Measurements from ENCODE around the gene ARID3A. TPM values are rescaled to one million over a fixed set of nuclear protein-coding genes. Genes with fewer than 3 reads are reported as not detected.
"Not testable (repeated sequence)": the region's sequence is repeated elsewhere in the genome, so short reads cannot be mapped to it uniquely, and the experiment has no call there.

The ARID3A gene
- polyA plus RNA-seq, 1 donor = 17.3 TPM

DNA sequence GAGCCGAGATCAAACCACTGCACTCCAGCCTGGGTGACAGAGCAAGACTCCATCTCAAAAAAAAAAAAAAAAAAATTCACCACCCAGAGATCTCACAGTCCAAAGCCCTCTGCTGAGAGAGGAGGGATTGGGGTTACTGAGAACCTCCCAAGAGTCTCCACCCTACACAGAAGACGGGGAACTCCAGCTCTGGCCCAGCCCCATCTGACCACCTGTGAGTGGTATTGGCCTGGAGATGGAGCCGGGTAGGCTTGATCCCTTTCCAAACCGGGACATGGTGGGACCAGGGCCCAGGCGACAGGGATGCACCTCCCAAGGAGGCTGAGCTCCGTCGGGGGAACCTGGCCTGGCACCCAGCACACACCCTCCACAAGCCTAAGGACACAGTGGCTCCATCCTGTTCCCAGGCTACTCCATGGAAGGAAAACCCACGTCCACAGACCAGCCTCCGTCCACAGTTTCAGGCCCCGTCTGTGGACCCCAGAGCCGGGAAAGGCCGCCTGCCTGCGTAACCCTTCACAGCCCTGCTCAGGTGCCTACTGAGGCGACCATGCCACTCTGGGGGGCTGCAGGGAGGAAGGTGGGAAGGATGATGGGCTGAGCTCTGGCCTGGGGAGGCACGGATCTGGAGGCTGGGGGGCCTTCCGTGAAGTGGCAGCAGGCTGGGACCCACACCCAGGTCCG, 93.2 kb downstream of the ARID3A start:
- DNase-seq = no peak

DNA sequence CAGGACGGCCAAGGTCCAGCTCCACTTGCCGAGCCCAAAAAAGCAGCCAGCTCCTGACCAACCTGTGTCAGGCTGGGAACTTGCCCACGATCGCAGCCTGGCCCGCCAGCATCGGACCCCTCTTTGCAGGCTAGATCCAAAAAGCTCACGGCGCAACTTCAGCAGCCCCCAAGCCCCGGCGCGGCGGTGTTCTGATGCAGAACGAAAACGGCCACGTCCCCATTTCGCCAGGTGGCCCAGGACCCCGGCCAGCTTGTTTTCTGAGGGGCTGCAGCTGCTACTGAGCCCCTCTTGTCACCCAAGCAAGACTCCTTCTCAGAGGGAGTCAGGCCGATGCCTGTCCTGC, 93.8 kb downstream of the ARID3A start:
- no peak for DNase-seq

DNA sequence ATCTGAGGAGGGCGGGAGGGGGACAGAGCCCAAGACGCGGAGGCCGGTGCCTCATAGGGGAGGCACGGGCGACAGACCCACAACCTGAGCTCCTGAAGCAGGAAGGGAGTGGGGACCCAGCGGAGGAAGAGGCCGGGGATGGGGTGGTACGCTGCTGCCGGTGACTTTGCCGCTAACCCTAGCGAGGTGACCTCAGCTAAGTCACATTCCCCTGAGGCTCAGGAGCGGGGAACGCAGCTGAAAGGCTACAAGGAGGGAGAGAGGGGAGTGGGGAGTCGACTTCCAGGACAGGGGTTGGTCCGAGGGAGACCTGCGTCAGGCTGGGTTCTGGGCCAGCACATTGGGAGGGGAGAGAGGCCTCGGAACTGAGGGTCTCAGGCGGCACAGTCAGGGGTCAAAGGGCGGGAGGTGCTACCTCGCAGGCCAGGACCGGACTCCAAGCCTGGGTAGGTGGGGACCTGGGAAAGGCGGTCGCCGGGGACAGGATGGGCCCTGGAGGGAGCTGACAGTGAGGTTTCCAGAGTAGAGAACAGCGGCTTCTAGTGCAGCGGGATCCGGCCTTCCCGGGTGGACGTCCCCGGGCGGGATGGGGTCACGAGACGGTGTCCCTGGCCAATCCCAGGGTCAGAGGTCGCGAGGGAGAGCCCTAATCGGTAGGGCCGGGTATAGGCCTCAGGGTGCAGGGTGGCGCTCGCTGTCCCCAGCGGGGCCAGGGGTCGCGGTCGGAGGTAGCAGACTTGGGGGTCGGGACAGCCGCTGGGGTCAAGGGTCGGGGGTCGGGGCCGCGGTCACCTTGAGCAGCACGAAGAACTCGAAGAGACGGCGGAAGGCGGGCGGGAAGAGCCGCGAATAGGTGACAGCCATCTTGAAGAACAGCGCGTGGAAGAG, 94.4 kb downstream of the ARID3A start:
- no peak for DNase-seq

DNA sequence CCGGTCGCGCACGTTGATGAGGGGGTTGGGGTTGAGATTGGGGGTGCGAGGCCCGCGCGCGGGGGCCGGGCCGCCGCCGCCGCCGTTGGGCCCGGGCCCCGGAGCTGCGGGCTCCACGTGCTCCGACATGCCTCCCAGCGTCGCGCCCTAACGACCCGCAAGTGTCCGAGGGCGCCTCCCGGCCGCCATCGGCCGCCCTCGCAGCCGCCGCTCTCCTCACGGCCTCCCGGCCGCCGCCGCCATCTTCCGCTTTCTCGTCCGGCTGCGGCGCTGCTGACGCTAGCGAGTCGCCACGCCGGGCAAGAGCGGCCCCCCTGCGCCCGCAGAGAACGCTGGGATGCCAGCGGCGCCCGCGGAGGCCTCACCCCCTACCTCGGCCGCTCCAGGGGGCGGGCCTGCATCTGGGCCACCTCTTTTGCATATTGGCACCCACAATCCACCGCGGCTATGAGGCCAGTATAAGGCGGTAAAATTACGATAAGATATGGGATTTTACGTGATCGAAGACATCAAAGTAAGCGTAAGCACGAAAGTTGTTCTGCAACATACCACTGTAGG, 95.1 kb downstream of the ARID3A start, which contains the start of gene TMEM259:
Gene TMEM259, minus strand, starts transcription at position 256 of the 558 bp plus-strand sequence. Its CDS starts 127 bp downstream, at position 129.
- DNase-seq = peak; percentile 98

DNA sequence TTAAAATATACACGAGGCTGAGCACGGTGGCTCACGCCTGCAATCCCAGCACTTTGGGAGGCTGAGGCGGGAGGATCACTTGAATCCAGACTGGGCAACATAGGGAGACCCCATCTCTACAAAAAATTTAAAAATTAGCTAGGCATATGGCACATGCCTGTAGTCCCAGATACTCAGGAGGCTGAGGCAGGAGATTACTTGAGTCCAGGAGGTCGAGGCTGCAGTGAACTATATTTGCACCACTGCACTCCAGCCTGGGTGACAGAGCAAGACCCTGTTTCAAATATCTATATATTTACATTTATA, 98.0 kb downstream of the ARID3A start:
- DNase-seq = not testable (repeated sequence)

DNA sequence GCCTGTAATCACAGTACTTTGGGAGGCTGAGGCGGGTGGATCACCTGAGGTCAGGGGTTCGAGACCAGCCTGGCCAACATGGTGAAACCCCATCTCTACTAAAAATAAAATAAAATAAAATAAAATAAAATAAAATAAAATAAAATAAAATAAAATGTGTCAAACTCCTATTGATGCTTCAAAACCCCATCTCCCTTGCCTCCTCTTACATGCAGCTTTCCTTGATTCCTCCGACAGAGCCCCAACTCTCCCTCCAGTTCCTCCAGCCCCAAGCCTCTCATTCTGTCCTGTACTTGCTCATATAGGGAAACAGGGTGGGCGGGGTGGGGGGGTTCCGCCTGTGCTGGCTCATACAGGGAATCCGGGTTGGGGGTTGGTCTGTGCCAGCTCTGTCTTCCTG, 99.2 kb downstream of the ARID3A start:
- not testable (repeated sequence) for DNase-seq

Other genes starting within 250 kb of the ARID3A start
- gene FSTL3, start 249.6 kb upstream of the ARID3A start, polyA plus RNA-seq (ENCODE audit: insufficient read length) = 17.9 TPM
- gene PRSS57, start 230.6 kb upstream of the ARID3A start, polyA plus RNA-seq (ENCODE audit: insufficient read length) = 0.32 TPM
- gene PALM, start 217.1 kb upstream of the ARID3A start, polyA plus RNA-seq (ENCODE audit: insufficient read length) = 47.0 TPM
- gene MISP, start 174.9 kb upstream of the ARID3A start, polyA plus RNA-seq (ENCODE audit: insufficient read length) = 0.21 TPM
- 127 TPM for gene PTBP1, start 128.6 kb upstream of the ARID3A start, polyA plus RNA-seq (ENCODE audit: insufficient read length)
- gene PLPPR3, start 104.1 kb upstream of the ARID3A start, polyA plus RNA-seq (ENCODE audit: insufficient read length) = not detected
- 3.2 TPM for gene AZU1, start 98.2 kb upstream of the ARID3A start, polyA plus RNA-seq (ENCODE audit: insufficient read length)
- gene PRTN3, start 85.0 kb upstream of the ARID3A start, polyA plus RNA-seq (ENCODE audit: insufficient read length) = 6.1 TPM
- 0.89 TPM for gene ELANE, start 73.7 kb upstream of the ARID3A start, polyA plus RNA-seq (ENCODE audit: insufficient read length)
- gene CFD, start 66.4 kb upstream of the ARID3A start, polyA plus RNA-seq (ENCODE audit: insufficient read length) = 4.1 TPM
- 49.8 TPM for gene MED16, start 32.8 kb upstream of the ARID3A start, polyA plus RNA-seq (ENCODE audit: insufficient read length)
- not detected for gene RNU6-9, start 32.6 kb upstream of the ARID3A start, polyA plus RNA-seq (ENCODE audit: insufficient read length)
- gene R3HDM4, start 12.8 kb upstream of the ARID3A start, polyA plus RNA-seq (ENCODE audit: insufficient read length) = 28.6 TPM
- gene KISS1R, start 8.7 kb upstream of the ARID3A start, polyA plus RNA-seq (ENCODE audit: insufficient read length) = not detected
- gene WDR18, start 58.3 kb downstream of the ARID3A start, polyA plus RNA-seq (ENCODE audit: insufficient read length) = 39.3 TPM
- 0.22 TPM for gene GRIN3B, start 74.4 kb downstream of the ARID3A start, polyA plus RNA-seq (ENCODE audit: insufficient read length)
- gene TMEM259, start 95.1 kb downstream of the ARID3A start, polyA plus RNA-seq (ENCODE audit: insufficient read length) = 94.8 TPM
- not detected for gene RNU6-2, start 95.5 kb downstream of the ARID3A start, polyA plus RNA-seq (ENCODE audit: insufficient read length)
- gene CNN2, start 100.6 kb downstream of the ARID3A start, polyA plus RNA-seq (ENCODE audit: insufficient read length) = 58.2 TPM
- 27.8 TPM for gene ABCA7, start 114.1 kb downstream of the ARID3A start, polyA plus RNA-seq (ENCODE audit: insufficient read length)
- gene ARHGAP45, start 141.1 kb downstream of the ARID3A start, polyA plus RNA-seq (ENCODE audit: insufficient read length) = 9.8 TPM
- gene POLR2E, start 169.3 kb downstream of the ARID3A start, polyA plus RNA-seq (ENCODE audit: insufficient read length) = 121 TPM
- 152 TPM for gene GPX4, start 178.0 kb downstream of the ARID3A start, polyA plus RNA-seq (ENCODE audit: insufficient read length)
- gene SBNO2, start 248.2 kb downstream of the ARID3A start, polyA plus RNA-seq (ENCODE audit: insufficient read length) = 18.5 TPM